ENCODE measurements around the gene SLC9A6.

GRCh38 chrX:136061286-136061685, 76.1 kb downstream of the SLC9A6 start:
- no peak for TF ChIP-seq CTCF (IDR thresholded peaks at IDR 0.05)
- no peak for TF ChIP-seq EP300 (IDR thresholded peaks at IDR 0.05)
